ENCODE data around the gene TYW1B.
"Not testable (repeated sequence)": the region's sequence is repeated elsewhere in the genome, so short reads cannot be mapped to it uniquely, and the experiment has no call there.

TYW1B gene

GRCh38 chr7:72625721-72626423, 202.1 kb downstream of the TYW1B start:
- not testable (repeated sequence) for DNase-seq; H3K4me3 Mint-ChIP-seq; H3K27ac Mint-ChIP-seq; ATAC-seq (replicated peaks); H3K27me3 Mint-ChIP-seq; H3K9me3 Mint-ChIP-seq; H3K4me1 Mint-ChIP-seq
- H3K36me3 Mint-ChIP-seq = peaks cover 14 to 30% of the 10 kb centered on the region in 2 donors

GRCh38 chr7:72622532-72622931, 205.5 kb downstream of the TYW1B start:
- Mint-ChIP-seq H3K36me3 (peaks cover 12 to 42% of the 10 kb centered on the region in 2 donors), H3K4me3 (no peak overlapping the region)
- DNase-seq = no peak

GRCh38 chr7:72621761-72622187, 206.2 kb downstream of the TYW1B start:
- not testable (repeated sequence) for H3K4me1 Mint-ChIP-seq; ATAC-seq (replicated peaks); H3K4me3 Mint-ChIP-seq; H3K27ac Mint-ChIP-seq; H3K9me3 Mint-ChIP-seq; DNase-seq; H3K27me3 Mint-ChIP-seq
- peaks cover 17 to 40% of the 10 kb centered on the region in 2 donors for H3K36me3 Mint-ChIP-seq

More at GRCh38 chr7:72622532-72622931, 205.5 kb downstream of the TYW1B start:
- peaks cover 0 to 3% of the 10 kb centered on the region in 2 donors for H3K4me1 Mint-ChIP-seq
- no peaks in the 10 kb centered on the region for H3K27me3 Mint-ChIP-seq
- H3K27ac Mint-ChIP-seq = no peak overlapping the region
- ATAC-seq (replicated peaks) = no peak
- H3K9me3 Mint-ChIP-seq = peaks cover 0 to 2% of the 10 kb centered on the region in 2 donors

- H3K4me3 Mint-ChIP-seq; H3K27ac Mint-ChIP-seq; DNase-seq; H3K4me1 Mint-ChIP-seq; H3K27me3 Mint-ChIP-seq; H3K9me3 Mint-ChIP-seq; ATAC-seq (replicated peaks): not testable (repeated sequence)
- H3K36me3 Mint-ChIP-seq = peaks cover 22 to 40% of the 10 kb centered on the region in 2 donors
Observed at GRCh38 chr7:72620923-72621322, 207.1 kb downstream of the TYW1B start.

DNA sequence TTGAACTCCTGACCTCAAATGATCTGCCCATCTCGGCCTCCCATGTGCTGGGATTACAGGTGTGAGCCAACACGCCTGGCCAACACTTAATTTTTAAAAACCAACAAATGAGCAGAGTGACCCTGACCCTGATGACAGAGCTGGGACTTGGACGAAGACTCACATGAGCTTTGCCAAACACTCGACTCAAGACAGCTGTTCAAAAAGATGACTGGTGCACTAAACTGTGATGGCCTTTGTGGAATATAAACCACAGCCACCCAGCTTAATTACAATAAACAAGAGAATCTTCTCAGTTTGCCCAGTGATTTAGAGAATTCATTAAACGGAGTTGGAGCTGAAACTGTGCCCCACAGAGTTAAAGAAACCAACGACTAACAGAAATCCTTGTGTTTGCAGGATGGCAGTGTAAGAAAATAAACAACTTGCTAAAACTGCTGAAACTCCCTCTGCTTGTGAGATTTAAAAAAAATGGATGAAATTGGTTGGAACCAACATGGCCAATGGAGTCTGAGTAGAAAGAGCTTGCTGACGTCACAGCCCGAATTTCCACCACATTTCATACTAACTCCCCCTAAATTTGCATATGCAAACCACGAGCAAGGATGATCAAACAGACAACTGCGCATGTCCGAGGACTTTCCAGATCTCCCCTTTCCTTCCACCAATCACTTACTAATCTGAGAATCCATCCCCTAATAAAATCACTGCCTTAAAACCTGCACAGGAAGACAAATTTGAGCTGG, 209.4 kb downstream of the TYW1B start:
- H3K4me3 Mint-ChIP-seq; ATAC-seq (replicated peaks); DNase-seq; H3K27ac Mint-ChIP-seq; H3K27me3 Mint-ChIP-seq; H3K9me3 Mint-ChIP-seq; H3K4me1 Mint-ChIP-seq: not testable (repeated sequence)
- peaks cover 33 to 46% of the 10 kb centered on the region in 2 donors for H3K36me3 Mint-ChIP-seq

GRCh38 chr7:72609761-72610160, 218.2 kb downstream of the TYW1B start:
- not testable (repeated sequence) for H3K27ac Mint-ChIP-seq; H3K4me3 Mint-ChIP-seq; H3K27me3 Mint-ChIP-seq; DNase-seq; H3K9me3 Mint-ChIP-seq; ATAC-seq (replicated peaks)
- H3K4me1 Mint-ChIP-seq = peaks cover 0 to 11% of the 10 kb centered on the region in 2 donors
- peaks cover 22 to 49% of the 10 kb centered on the region in 2 donors for H3K36me3 Mint-ChIP-seq

GRCh38 chr7:72607988-72608387, 220.0 kb downstream of the TYW1B start:
- not testable (repeated sequence) for H3K27me3 Mint-ChIP-seq; H3K9me3 Mint-ChIP-seq; H3K4me3 Mint-ChIP-seq; H3K27ac Mint-ChIP-seq; DNase-seq; ATAC-seq (replicated peaks)
- H3K36me3 Mint-ChIP-seq = peaks cover 23 to 51% of the 10 kb centered on the region in 2 donors
- H3K4me1 Mint-ChIP-seq = peaks cover 2 to 11% of the 10 kb centered on the region in 2 donors

DNA sequence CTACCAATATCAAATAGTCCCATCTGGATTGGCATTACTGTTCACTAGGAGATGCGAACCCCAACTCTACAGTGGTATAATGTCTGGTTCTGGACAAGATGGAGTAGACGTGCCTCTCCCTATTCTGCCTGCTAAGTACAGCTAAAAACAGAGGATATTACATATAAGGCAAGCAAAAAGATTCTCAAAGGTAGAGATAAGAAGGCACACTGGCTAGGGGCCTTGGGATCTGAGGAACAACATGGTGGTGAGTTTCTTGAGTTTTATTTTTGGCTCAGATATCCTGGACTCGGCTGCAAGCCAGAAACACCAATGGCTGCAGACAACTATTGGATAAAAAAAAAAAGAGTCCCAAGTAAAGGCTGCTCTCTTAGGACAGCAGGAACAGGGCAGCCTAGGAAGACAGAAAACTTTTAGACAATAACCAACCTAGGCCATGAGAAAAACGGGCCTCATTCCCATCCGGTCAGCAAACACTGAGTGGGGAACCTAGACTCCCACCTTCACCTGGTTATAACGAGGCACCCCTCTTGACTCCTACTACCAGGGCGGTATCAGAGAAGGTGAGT, 222.1 kb downstream of the TYW1B start:
- Mint-ChIP-seq H3K36me3 (peaks cover 15 to 44% of the 10 kb centered on the region in 2 donors), H3K4me1 (peaks cover 2 to 11% of the 10 kb centered on the region in 2 donors)
- H3K4me3 Mint-ChIP-seq; H3K9me3 Mint-ChIP-seq; H3K27ac Mint-ChIP-seq; ATAC-seq (replicated peaks); H3K27me3 Mint-ChIP-seq; DNase-seq: not testable (repeated sequence)

GRCh38 chr7:72604771-72605611, 223.0 kb downstream of the TYW1B start:
- Mint-ChIP-seq H3K36me3 (peaks cover 14 to 39% of the 10 kb centered on the region in 2 donors), H3K4me1 (peaks cover 2 to 11% of the 10 kb centered on the region in 2 donors)
- ATAC-seq (replicated peaks); H3K9me3 Mint-ChIP-seq; H3K27me3 Mint-ChIP-seq; DNase-seq; H3K27ac Mint-ChIP-seq; H3K4me3 Mint-ChIP-seq: not testable (repeated sequence)

DNA sequence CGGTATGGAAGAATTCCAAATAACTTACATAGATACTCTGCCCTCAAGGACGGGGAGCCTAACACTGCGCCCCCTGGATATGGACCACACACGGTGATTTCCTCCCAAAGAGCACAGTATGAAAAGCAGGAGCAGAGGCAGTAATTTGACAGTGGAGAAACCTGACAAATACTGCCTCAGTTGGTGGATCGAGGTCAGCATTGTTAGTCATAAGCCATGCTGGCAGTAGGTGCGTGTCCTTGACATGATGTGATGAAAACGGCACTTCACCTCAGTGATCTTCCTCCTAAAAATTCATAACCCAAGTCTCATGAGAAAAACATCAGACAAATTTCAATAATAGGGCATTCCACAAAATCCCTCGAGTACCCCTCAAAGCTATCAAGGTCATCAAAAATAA, 224.5 kb downstream of the TYW1B start:
- H3K36me3 Mint-ChIP-seq = peaks cover 13 to 35% of the 10 kb centered on the region in 2 donors
- H3K4me1 Mint-ChIP-seq = peaks cover 4 to 11% of the 10 kb centered on the region in 2 donors

GRCh38 chr7:72603073-72603472, 224.9 kb downstream of the TYW1B start:
- H3K9me3 Mint-ChIP-seq = peaks cover 3 to 5% of the 10 kb centered on the region in 2 donors
- no peaks in the 10 kb centered on the region for H3K27me3 Mint-ChIP-seq
- H3K4me3 Mint-ChIP-seq = no peak overlapping the region
- H3K36me3 Mint-ChIP-seq = peaks cover 12 to 34% of the 10 kb centered on the region in 2 donors
- H3K4me1 Mint-ChIP-seq = peaks cover 4 to 11% of the 10 kb centered on the region in 2 donors
- ATAC-seq (replicated peaks) (no peak), DNase-seq (no peak)
- H3K27ac Mint-ChIP-seq = no peak overlapping the region

More for the DNA sequence above, 224.5 kb downstream of the TYW1B start:
- not testable (repeated sequence) for H3K27ac Mint-ChIP-seq; DNase-seq; H3K9me3 Mint-ChIP-seq; H3K27me3 Mint-ChIP-seq; H3K4me3 Mint-ChIP-seq; ATAC-seq (replicated peaks)

GRCh38 chr7:72601683-72602082, 226.3 kb downstream of the TYW1B start:
- not testable (repeated sequence) for ATAC-seq (replicated peaks); H3K4me3 Mint-ChIP-seq; H3K4me1 Mint-ChIP-seq; H3K27me3 Mint-ChIP-seq; H3K9me3 Mint-ChIP-seq; H3K27ac Mint-ChIP-seq; DNase-seq
- H3K36me3 Mint-ChIP-seq = peaks cover 13 to 28% of the 10 kb centered on the region in 2 donors

GRCh38 chr7:72590023-72590422, 238.0 kb downstream of the TYW1B start:
- H3K27me3 Mint-ChIP-seq; DNase-seq; H3K4me1 Mint-ChIP-seq; H3K4me3 Mint-ChIP-seq; H3K27ac Mint-ChIP-seq; ATAC-seq (replicated peaks): not testable (repeated sequence)
- Mint-ChIP-seq H3K9me3 (peaks cover 15 to 17% of the 10 kb centered on the region in 2 donors), H3K36me3 (peaks cover 34 to 48% of the 10 kb centered on the region in 2 donors)

DNA sequence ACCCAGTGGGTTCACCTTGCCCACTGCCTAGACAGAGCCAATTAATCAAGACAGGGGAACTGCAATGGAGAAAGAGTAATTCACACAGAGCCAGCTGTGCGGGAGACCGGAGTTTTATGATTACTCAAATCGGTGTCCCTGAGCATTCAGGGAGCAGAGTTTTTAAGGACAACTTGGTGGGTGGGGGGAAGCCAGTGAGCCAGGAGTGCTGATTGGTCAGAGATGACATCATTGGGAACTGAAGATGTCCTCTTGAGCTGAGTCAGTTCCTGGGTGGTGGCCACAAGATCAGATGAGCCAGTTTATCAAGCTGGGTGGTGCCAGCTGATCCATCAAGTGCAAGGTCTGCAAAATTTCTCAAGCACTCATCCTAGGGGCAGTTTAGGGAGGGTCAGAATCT, 240.7 kb downstream of the TYW1B start:
- H3K4me3 Mint-ChIP-seq; H3K4me1 Mint-ChIP-seq; H3K27ac Mint-ChIP-seq; H3K27me3 Mint-ChIP-seq; DNase-seq; ATAC-seq (replicated peaks): not testable (repeated sequence)
- H3K36me3 Mint-ChIP-seq = peaks cover 48 to 65% of the 10 kb centered on the region in 2 donors
- H3K9me3 Mint-ChIP-seq = peaks cover 19 to 21% of the 10 kb centered on the region in 2 donors

All from stimulated activated naive B cell treated with anti-CD40 and anti-IgM and Interleukin-4, amounts not matched to agents 10 μg/mL and 1 μg/mL and 100 μg/mL, for 72 hours (primary cell).